GM12878 (cell line): ENCODE results near the gene CD244.
"Not testable (repeated sequence)": the region's sequence is repeated elsewhere in the genome, so short reads cannot be mapped to it uniquely, and the experiment has no call there.

ENCODE experiments used
- ATF2 ChIP-seq: IDR thresholded peaks from 2 replicates; pipeline ENCODE4 v1.6.1; 2012; ENCODE audit warnings: low read length, inconsistent platforms
- ATF3 ChIP-seq: IDR thresholded peaks from 2 replicates; pipeline ENCODE4 v1.6.1; 2011; ENCODE audit warnings: low read depth, mild to moderate bottlenecking, low read length, moderate library complexity, borderline replicate concordance; ENCODE audit errors: extremely low read depth
- EGR1 ChIP-seq, 2 experiments: IDR thresholded peaks; 1 replicate in 1 of 2; 2 replicates in 1 of 2; pipeline ENCODE4 v1.6.1; 2011 to 2012; ENCODE audit warnings: low read depth in 2 of 2, low read length in 2 of 2, borderline replicate concordance in 1 of 2, mild to moderate bottlenecking in 1 of 2, moderate library complexity in 1 of 2
- ELK1 ChIP-seq: IDR thresholded peaks from 2 replicates; pipeline ENCODE4 v1.6.1; 2012; ENCODE audit warnings: low read depth, low read length, improper control_type of control experiment
- EZH2 ChIP-seq: IDR thresholded peaks from 2 replicates; pipeline ENCODE4 v1.6.1; 2012; ENCODE audit warnings: low read depth, mild to moderate bottlenecking, control low read depth, inconsistent platforms, low read length, borderline replicate concordance; ENCODE audit not compliant: control insufficient read depth
- FOXM1 ChIP-seq: IDR thresholded peaks from 2 replicates; pipeline ENCODE4 v1.6.1; 2012; ENCODE audit warnings: low read depth, mild to moderate bottlenecking, inconsistent platforms, low read length, moderate library complexity
- MTA3 ChIP-seq: IDR thresholded peaks from 2 replicates; pipeline ENCODE4 v1.6.1; 2012; ENCODE audit warnings: low read length, inconsistent platforms, borderline replicate concordance
- POLR2AphosphoS5 ChIP-seq: IDR thresholded peaks from 2 replicates; pipeline ENCODE4 v1.6.1; 2011; ENCODE audit warnings: mild to moderate bottlenecking, low read length, inconsistent platforms

GRCh38 chr1:160867651-160868050 lies 5.0 kb upstream of the CD244 start:
- TF ChIP-seq ATF3; EGR1 (IDR thresholded peaks at IDR 0.05; ENCODE audit: borderline replicate concordance in 1 of 2, low read depth in 2 of 2, low read length in 2 of 2); FOXM1; ELK1; MTA3; ATF2; EZH2; POLR2AphosphoS5: not testable (repeated sequence)
